ENCODE measurements around the gene FOXL1. TPM values are rescaled to one million over a fixed set of nuclear protein-coding genes. Genes with fewer than 3 reads are reported as not detected.
A peak's percentile ranks its signal among the peaks of the same experiment; 100 is the strongest.

The FOXL1 gene
- total and polyA plus RNA-seq, 7 donors = 0.14 to 1.6 (median 0.48) TPM; not detected in 1

DNA sequence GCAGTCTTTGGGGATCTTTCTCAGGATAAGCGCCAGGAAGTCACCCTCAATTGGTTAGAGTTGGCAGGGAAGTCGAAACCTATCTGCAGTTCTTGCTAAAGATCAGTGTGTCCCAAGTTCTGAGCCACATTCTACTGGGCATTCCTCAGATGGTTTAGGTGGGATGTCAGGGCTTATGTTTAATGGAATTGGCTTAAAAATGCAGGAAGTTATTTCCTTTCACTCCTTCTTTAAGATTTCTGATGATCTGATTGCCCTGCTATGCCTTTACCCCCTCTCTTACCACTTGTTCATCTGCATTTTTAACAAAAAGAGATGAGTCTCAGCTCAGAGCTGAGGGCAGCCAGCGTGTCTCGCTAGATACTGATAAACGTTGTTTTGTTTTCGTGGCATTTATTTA lies 30.8 kb downstream of the FOXL1 start:
- Histone ChIP-seq H3K4me3 (no peak overlapping the region), H3K9me3 (peaks cover 0 to 3% (median 0%) of the 10 kb centered on the region in 4 donors), H3K27ac (no peak overlapping the region), H3K36me3 (no peaks in the 10 kb centered on the region), H3K27me3 (peaks cover 0 to 65% (median 16%) of the 10 kb centered on the region in 3 donors), H3K4me1 (no peaks in the 10 kb centered on the region)
- TF ChIP-seq EP300 (IDR thresholded peaks at IDR 0.05) (no peak), POLR2A (IDR thresholded peaks at IDR 0.05) (no peak), POLR2AphosphoS5 (IDR thresholded peaks at IDR 0.05) (no peak)
- TF ChIP-seq, protein P1, sequence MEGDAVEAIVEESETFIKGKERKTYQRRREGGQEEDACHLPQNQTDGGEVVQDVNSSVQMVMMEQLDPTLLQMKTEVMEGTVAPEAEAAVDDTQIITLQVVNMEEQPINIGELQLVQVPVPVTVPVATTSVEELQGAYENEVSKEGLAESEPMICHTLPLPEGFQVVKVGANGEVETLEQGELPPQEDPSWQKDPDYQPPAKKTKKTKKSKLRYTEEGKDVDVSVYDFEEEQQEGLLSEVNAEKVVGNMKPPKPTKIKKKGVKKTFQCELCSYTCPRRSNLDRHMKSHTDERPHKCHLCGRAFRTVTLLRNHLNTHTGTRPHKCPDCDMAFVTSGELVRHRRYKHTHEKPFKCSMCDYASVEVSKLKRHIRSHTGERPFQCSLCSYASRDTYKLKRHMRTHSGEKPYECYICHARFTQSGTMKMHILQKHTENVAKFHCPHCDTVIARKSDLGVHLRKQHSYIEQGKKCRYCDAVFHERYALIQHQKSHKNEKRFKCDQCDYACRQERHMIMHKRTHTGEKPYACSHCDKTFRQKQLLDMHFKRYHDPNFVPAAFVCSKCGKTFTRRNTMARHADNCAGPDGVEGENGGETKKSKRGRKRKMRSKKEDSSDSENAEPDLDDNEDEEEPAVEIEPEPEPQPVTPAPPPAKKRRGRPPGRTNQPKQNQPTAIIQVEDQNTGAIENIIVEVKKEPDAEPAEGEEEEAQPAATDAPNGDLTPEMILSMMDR (IDR thresholded peaks at IDR 0.05) = no peak
- WGBS, 2 donors = 85 to 87% methylated on average over 6 of the region's 6 CpGs
- intact Hi-C loops (cut with DNase I) = no loop called here
- no peak for DNase-seq

DNA sequence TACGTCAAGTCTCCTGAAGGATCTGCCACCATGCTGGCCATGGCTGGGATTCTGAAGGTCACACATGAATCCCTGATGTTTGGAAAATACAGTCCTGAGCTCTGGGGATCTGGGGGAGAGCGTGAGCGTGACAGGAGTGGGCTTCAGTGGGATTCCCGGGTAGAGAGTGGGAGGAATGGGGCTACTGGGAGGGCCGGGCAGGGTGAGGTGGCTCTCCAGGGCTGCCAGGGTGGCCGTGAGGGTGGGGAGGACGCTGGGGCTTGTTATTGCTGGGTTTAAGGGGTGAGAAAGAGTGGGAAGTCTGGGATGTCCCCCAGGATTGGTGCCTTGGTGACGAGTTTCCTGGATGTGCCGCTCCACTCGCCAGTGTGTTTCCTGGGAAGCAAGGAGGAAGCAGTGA lies 31.3 kb downstream of the FOXL1 start:
- H3K27me3 ChIP-seq = peaks cover 0 to 60% (median 11%) of the 10 kb centered on the region in 3 donors
- H3K4me1 ChIP-seq = no peaks in the 10 kb centered on the region
- intact Hi-C loops (cut with DNase I) = no loop called here
- H3K9me3 ChIP-seq = peaks cover 0 to under 1% (median 0%) of the 10 kb centered on the region in 4 donors
- no peak overlapping the region for H3K27ac ChIP-seq
- WGBS, 2 donors = 65 to 86% methylated on average over 10 of the region's 10 CpGs
- no peak for DNase-seq
- H3K4me3 ChIP-seq = no peak overlapping the region
- TF ChIP-seq EP300 (IDR thresholded peaks at IDR 0.05) (no peak), POLR2AphosphoS5 (IDR thresholded peaks at IDR 0.05) (no peak), POLR2A (IDR thresholded peaks at IDR 0.05) (no peak)
- TF ChIP-seq, protein P1 (IDR thresholded peaks at IDR 0.05) = no peak
- H3K36me3 ChIP-seq = no peaks in the 10 kb centered on the region

GRCh38 chr16:86610779-86611524 lies 32.6 kb downstream of the FOXL1 start:
- TF ChIP-seq POLR2AphosphoS5 (IDR thresholded peaks at IDR 0.05) (no peak), POLR2A (IDR thresholded peaks at IDR 0.05) (no peak), EP300 (IDR thresholded peaks at IDR 0.05) (no peak)
- TF ChIP-seq, protein P1 (IDR thresholded peaks at IDR 0.05) = no peak
- H3K27ac ChIP-seq = peak overlapping the region in 1 of 4 donors; percentile 15
- H3K4me1 ChIP-seq = no peaks in the 10 kb centered on the region
- H3K27me3 ChIP-seq = peaks cover 0 to 47% (median 9%) of the 10 kb centered on the region in 3 donors
- intact Hi-C loops (cut with DNase I) = no loop called here
- 63 to 71% methylated on average over 18 of the region's 18 CpGs for WGBS, 2 donors
- no peaks in the 10 kb centered on the region for H3K9me3 ChIP-seq
- no peak for DNase-seq
- no peak overlapping the region for H3K4me3 ChIP-seq
- H3K36me3 ChIP-seq = no peaks in the 10 kb centered on the region

DNA sequence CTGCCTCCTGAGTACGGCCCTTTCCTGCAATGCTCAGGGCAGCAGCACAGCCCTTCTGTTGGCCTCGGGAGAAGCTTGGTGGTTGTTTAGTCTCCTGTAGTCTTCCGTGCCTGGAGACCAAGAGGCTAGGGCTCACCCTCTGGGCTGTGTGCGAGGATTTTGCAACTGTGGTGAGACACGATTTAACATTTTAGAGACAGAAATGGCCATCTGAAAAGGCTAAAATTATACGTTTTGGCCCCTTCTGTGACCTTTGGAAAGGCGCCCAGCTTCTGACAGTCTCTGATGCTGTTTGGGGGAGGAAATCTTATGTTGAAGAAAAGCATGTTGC lies 33.1 kb downstream of the FOXL1 start:
- TF ChIP-seq POLR2A (IDR thresholded peaks at IDR 0.05) = no peak
- DNase-seq = no peak
- Histone ChIP-seq H3K27ac (peak overlapping the region in 1 of 4 donors; percentile 15), H3K36me3 (no peaks in the 10 kb centered on the region), H3K9me3 (no peaks in the 10 kb centered on the region), H3K4me3 (no peak overlapping the region), H3K4me1 (no peaks in the 10 kb centered on the region), H3K27me3 (peaks cover 0 to 42% (median 9%) of the 10 kb centered on the region in 3 donors)
- intact Hi-C loops (cut with DNase I) = no loop called here
- 62 to 74% methylated on average over 7 of the region's 7 CpGs for WGBS, 2 donors

DNA sequence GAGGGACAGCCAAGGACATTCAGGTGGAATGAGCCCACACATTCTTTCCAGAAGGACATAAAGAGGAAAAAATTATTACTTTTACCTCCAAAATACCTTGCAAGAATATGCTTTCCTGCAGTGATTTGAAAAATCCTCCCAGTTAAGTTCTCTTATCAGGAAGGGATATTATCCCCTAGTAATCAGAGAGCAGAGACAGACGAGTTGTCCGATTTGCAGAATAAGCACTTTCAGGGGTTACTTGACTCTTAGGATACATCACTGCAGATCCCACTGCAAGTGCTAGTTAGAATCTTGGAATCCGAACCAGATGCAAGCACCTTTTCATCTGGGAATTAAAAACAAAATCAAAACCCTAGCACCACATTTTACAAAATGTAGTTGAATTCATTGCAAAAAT lies 33.6 kb downstream of the FOXL1 start:
- Histone ChIP-seq H3K27ac (no peak overlapping the region), H3K36me3 (no peaks in the 10 kb centered on the region), H3K4me3 (no peak overlapping the region), H3K4me1 (no peaks in the 10 kb centered on the region), H3K27me3 (peaks cover 0 to 39% (median 9%) of the 10 kb centered on the region in 3 donors), H3K9me3 (no peaks in the 10 kb centered on the region)
- no peak for DNase-seq
- WGBS, 2 donors = 78 to 87% methylated on average over 3 of the region's 3 CpGs
- TF ChIP-seq EP300 (IDR thresholded peaks at IDR 0.05) (no peak), POLR2A (IDR thresholded peaks at IDR 0.05) (no peak), POLR2AphosphoS5 (IDR thresholded peaks at IDR 0.05) (no peak)
- TF ChIP-seq, protein P1 (IDR thresholded peaks at IDR 0.05) = no peak
- intact Hi-C loops (cut with DNase I) = no loop called here

All from sigmoid colon (tissue), 7 donors.